Liver (tissue), 3 donors: ENCODE measurements around the gene RABGGTA.

ENCODE experiments used
- FOXA1 ChIP-seq: IDR thresholded peaks from 2 replicates; pipeline ENCODE4 v1.6.1; 2016; ENCODE audit warnings: antibody characterized with exemption
- JUND ChIP-seq, 2 donors: IDR thresholded peaks; 2 replicates each; pipeline ENCODE4 v1.6.1; 2016; ENCODE audit warnings: antibody characterized with exemption in 2 of 2
- RAD21 ChIP-seq, 2 donors: IDR thresholded peaks; 2 replicates each; pipeline ENCODE4 v1.6.1; 2016; ENCODE audit warnings: antibody characterized with exemption in 2 of 2, mild to moderate bottlenecking in 2 of 2
- TF ChIP-seq, protein P1 (sequence below): fragments of 150-350 bp; IDR thresholded peaks from 2 replicates; pipeline ENCODE4 v1.5.1; 2017; ENCODE audit warnings: improper control_type of control experiment, low read depth, low read length; ENCODE audit not compliant: missing input control
- TF ChIP-seq, protein P2 (sequence below): IDR thresholded peaks from 2 replicates; pipeline ENCODE4 v1.6.1; 2016; ENCODE audit warnings: antibody characterized with exemption
- TF ChIP-seq, protein P3 (sequence below): IDR thresholded peaks from 2 replicates; pipeline ENCODE4 v1.6.1; 2016; ENCODE audit warnings: antibody characterized with exemption
- TF ChIP-seq, protein P4 (sequence below): IDR thresholded peaks from 2 replicates; pipeline ENCODE4 v1.6.1; 2016; ENCODE audit warnings: antibody characterized with exemption, mild to moderate bottlenecking
- TF ChIP-seq, protein P5 (sequence below): IDR thresholded peaks from 2 replicates; pipeline ENCODE4 v1.6.1; 2016; ENCODE audit warnings: antibody characterized with exemption
- donor health status: healthy.
- donor health status: healthy.

DNA sequence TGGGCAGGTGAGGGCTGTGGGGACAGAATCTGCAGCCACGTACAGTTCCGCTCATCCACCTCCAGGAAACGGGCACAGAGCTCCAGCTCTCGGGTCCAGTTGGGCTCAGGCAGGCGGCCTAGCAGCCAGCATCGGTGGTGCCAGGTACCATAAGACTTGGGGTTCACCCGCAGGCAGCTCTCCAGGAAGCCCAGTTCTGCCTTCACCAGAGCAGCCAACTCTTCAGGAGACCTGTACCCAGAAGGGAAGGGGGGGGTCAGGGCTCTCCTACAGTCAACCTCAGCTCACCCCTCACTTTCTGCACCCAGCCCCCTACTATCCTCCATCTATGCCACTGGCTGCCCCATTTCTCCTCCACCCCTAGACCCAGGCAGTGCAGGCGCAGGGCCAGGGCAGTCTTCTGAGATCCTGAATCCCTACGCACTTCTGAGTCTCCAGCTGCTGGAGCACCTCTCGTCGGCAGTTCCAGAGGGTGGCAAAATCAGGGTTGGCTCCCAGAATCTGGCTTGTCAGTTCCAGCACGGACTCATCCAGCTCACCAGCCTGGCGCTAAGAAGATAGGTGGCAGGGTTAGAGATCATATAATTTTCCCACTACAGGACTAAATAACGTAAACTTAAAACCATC, 1.4 kb downstream of the RABGGTA start:
- TF ChIP-seq, protein P1, sequence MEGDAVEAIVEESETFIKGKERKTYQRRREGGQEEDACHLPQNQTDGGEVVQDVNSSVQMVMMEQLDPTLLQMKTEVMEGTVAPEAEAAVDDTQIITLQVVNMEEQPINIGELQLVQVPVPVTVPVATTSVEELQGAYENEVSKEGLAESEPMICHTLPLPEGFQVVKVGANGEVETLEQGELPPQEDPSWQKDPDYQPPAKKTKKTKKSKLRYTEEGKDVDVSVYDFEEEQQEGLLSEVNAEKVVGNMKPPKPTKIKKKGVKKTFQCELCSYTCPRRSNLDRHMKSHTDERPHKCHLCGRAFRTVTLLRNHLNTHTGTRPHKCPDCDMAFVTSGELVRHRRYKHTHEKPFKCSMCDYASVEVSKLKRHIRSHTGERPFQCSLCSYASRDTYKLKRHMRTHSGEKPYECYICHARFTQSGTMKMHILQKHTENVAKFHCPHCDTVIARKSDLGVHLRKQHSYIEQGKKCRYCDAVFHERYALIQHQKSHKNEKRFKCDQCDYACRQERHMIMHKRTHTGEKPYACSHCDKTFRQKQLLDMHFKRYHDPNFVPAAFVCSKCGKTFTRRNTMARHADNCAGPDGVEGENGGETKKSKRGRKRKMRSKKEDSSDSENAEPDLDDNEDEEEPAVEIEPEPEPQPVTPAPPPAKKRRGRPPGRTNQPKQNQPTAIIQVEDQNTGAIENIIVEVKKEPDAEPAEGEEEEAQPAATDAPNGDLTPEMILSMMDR: no peak
- TF ChIP-seq RAD21 (IDR thresholded peaks at IDR 0.05) (no peak), FOXA1 (no peak), JUND (IDR thresholded peaks at IDR 0.05) (no peak)
- TF ChIP-seq, protein P2, sequence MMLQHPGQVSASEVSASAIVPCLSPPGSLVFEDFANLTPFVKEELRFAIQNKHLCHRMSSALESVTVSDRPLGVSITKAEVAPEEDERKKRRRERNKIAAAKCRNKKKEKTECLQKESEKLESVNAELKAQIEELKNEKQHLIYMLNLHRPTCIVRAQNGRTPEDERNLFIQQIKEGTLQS: no peak
- TF ChIP-seq, protein P3, sequence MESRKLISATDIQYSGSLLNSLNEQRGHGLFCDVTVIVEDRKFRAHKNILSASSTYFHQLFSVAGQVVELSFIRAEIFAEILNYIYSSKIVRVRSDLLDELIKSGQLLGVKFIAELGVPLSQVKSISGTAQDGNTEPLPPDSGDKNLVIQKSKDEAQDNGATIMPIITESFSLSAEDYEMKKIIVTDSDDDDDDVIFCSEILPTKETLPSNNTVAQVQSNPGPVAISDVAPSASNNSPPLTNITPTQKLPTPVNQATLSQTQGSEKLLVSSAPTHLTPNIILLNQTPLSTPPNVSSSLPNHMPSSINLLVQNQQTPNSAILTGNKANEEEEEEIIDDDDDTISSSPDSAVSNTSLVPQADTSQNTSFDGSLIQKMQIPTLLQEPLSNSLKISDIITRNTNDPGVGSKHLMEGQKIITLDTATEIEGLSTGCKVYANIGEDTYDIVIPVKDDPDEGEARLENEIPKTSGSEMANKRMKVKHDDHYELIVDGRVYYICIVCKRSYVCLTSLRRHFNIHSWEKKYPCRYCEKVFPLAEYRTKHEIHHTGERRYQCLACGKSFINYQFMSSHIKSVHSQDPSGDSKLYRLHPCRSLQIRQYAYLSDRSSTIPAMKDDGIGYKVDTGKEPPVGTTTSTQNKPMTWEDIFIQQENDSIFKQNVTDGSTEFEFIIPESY: no peak
- TF ChIP-seq, protein P4, sequence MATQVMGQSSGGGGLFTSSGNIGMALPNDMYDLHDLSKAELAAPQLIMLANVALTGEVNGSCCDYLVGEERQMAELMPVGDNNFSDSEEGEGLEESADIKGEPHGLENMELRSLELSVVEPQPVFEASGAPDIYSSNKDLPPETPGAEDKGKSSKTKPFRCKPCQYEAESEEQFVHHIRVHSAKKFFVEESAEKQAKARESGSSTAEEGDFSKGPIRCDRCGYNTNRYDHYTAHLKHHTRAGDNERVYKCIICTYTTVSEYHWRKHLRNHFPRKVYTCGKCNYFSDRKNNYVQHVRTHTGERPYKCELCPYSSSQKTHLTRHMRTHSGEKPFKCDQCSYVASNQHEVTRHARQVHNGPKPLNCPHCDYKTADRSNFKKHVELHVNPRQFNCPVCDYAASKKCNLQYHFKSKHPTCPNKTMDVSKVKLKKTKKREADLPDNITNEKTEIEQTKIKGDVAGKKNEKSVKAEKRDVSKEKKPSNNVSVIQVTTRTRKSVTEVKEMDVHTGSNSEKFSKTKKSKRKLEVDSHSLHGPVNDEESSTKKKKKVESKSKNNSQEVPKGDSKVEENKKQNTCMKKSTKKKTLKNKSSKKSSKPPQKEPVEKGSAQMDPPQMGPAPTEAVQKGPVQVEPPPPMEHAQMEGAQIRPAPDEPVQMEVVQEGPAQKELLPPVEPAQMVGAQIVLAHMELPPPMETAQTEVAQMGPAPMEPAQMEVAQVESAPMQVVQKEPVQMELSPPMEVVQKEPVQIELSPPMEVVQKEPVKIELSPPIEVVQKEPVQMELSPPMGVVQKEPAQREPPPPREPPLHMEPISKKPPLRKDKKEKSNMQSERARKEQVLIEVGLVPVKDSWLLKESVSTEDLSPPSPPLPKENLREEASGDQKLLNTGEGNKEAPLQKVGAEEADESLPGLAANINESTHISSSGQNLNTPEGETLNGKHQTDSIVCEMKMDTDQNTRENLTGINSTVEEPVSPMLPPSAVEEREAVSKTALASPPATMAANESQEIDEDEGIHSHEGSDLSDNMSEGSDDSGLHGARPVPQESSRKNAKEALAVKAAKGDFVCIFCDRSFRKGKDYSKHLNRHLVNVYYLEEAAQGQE: no peak
- TF ChIP-seq, protein P5, sequence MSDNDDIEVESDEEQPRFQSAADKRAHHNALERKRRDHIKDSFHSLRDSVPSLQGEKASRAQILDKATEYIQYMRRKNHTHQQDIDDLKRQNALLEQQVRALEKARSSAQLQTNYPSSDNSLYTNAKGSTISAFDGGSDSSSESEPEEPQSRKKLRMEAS: no peak
